Stimulated activated CD4-positive, alpha-beta T cell treated with anti-CD3 and anti-CD28 coated beads, Interleukin-2, amount 100 ng/mL, for 4 hours (primary cell): ENCODE measurements around the gene SMTN.
"Not testable (repeated sequence)": the region's sequence is repeated elsewhere in the genome, so short reads cannot be mapped to it uniquely, and the experiment has no call there.

ENCODE experiments used
- DNase-seq: peaks from one replicate; pipeline ENCODE4 v3.0.0-alpha.2; 2020; ENCODE audit warnings: low read depth

SMTN gene

GRCh38 chr22:31090217-31091085 is 9.3 kb downstream of the SMTN start:
- DNase-seq, result no peak

DNA sequence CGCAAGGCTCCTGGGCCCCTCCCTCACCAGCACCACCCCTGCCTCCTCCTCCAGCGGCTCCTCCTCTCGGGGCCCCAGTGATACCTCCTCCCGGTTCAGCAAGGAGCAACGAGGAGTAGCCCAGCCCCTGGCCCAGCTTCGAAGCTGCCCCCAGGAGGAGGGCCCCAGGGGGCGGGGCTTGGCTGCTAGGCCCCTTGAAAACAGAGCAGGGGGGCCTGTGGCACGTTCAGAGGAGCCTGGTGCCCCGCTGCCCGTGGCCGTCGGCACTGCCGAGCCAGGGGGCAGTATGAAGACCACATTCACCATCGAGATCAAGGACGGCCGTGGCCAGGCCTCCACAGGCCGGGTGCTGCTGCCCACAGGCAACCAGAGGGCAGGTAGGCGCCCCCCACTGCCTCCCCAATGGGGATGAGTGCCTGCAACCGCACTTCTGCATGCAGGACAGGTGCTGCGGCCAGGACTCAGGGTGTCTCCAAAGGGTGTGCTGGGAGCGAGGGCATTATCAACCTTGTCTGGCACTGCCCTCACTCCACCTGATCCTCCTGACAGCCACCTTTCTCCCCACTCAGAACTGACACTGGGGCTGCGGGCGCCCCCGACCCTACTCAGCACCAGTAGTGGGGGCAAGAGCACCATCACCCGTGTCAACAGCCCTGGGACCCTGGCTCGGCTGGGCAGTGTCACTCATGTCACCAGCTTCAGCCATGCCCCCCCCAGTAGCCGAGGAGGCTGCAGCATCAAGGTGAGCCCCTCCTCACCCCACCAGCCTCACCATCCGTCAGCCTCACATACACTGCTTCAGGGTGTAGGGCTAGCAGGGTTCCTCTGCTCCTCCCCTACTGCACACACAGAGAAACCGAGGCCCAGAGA is 10.2 kb downstream of the SMTN start:
- DNase-seq, result no peak

DNA sequence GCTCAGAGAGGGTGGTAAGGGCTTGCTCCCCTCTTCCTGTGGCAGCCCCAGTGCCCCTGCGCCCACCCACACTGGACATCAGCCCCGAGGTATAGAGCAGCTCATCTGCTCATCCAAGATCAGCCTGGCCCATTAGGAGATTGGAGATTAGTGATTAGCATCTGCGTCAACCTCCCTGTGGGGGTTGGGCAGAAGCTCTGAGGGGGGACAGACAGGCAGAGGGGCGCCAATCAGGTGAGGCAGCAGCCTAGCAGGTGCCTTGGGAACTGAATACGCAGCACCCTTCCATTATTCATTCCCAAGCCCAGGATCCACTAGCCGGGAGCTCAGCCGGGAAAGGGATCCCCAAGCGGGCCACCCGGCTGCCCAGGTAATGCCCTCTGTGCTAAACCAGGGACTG is 11.0 kb downstream of the SMTN start:
- no peak for DNase-seq

DNA sequence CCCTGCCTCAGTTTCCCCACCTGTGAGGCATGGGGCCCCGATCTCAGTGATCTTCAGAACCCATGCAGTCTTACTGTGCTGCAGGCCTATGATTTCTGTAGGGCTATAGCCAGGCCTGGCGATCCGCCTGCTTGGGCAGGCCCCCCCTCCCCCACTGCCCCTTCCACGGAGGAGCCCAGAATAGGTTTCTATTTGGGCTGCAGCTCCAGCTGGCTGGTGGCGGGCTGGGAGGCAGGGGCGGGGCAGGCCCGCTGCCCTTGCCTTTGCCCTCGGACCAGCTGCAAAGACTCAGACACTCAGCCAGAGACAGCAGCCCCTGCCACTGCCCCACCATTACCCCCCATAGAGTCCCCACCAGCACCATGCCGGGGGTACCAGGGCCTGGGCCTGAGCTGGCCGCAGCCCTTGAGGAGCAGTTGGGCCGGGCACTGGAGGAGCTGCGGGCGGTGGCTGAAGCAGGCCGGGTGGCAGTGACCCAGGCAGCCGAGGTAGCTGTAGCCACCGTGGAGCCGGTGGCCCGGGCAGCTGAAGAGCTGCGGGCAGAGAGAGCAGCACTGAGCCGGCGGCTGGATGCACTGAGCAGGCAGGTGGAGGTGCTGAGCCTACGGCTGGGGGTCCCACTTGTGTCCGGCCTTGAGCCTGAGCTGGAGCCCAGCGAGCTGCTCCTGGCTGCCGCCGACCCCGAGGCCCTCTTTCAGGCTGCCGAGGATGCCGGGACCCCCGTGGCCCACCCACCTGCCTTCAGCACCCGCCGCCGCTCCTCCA is 12.2 kb downstream of the SMTN start:
- DNase-seq, result no peak

- DNase-seq, result no peak
Measured at GRCh38 chr22:31094021-31094551, 13.0 kb downstream of the SMTN start.

- no peak for DNase-seq
Measured at GRCh38 chr22:31094741-31095140, 13.6 kb downstream of the SMTN start.

DNA sequence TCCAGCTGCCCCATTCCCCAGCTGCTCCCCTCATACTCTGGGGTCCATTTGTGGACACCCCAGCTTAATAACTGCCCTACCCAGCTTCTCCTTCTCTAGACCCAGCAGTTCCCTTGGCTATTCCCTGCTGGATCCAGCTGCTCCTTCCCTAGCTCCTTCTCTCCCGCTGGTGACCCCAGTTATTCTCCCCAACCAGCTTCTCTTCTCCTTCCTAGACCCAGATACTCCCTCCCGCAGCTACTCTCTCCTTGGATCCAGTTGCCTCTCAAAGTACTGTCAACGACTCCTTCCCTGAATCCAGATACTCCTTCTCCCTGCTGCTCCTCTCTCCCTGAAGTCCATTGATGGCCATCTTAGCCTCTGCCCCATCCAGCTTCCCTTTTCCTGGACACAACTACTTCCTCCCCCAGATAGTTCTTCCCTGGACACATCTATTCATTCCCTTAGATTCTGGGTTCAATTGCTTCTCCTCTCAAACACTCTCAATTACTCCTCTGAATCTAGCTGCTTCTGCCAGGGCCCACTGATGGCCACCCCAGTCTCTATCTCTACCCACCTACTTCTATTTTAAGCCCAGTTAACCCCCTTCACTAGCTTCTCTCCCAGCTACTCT is 14.6 kb downstream of the SMTN start:
- DNase-seq, result no peak

DNA sequence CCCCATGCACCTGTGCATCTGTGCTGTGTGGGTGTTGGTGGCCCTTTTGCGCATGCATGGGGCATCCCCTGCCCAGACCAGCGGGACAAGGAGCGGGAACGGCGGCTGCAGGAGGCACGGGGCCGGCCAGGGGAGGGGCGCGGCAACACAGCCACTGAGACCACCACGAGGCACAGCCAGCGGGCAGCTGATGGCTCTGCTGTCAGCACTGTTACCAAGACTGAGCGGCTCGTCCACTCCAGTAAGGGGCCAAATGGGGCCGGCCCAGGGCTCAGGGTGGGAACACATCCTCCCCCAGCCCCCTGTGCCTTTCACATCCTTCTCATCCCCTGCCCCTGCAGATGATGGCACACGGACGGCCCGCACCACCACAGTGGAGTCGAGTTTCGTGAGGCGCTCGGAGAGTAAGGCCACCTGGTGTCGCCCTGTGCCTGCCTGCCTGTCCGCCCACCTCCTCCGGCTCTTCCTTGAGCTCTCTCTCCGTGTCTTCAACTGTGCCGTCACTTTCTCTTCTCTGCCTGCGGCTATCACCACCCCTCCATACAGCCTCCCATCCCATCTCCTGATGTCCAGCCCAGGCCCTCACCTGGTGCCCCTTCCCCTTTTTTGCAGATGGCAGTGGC is 15.7 kb downstream of the SMTN start:
- DNase-seq, result no peak

- DNase-seq, result not testable (repeated sequence)
Measured at GRCh38 chr22:31097539-31097938, 16.4 kb downstream of the SMTN start.

DNA sequence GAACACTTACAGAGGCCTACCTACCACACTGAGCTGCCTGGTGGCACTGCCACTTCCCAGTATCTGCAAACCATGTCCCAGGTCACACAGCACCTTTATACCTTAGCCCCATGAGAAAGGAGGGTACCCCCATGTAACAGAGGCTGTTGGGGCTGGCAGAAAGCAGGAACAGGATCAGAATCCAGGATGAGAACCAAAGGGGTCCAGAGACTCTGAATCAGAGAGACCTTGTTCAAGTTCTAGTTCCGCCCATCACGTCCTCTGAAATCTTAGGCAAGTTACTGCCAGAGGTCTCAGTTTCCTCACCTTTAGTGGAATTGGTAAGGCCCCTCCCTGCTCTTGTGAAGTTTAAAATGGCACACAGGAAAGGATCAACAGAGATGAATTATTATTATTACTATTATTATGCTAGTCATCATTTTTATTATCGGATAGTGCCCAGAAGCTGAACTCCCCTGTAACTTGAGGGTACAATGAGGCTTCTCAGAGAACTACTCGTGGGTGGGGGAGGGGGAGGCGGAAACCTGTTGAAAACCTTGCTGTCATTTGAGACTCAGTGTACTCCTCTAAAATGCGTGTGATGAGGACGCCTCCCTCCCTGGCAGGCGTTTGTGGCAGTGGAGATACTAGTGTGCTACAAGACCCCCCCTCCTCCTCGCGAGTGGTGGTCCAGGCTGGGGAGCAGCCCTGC is 17.0 kb downstream of the SMTN start:
- DNase-seq, result no peak

GRCh38 chr22:31098632-31099110 is 17.6 kb downstream of the SMTN start:
- no peak for DNase-seq

DNA sequence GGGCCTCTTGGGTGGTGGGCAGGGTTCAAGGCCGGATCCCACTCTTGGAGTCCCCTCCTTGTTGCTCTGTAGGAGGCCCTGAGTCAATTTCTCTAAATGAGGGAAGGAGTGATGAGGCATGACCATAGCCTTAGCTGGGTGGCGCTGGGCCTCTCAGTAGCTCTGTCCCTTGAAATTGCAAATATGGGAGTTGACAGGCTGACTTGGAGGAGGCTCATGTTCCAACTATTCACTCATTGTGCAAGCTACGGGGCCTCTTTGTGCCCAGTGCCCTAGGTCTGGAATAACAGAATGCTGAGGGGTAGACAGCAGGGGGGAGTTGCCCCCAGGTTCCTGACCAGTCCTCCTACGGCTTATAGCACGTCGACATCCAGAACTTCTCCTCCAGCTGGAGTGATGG is 18.3 kb downstream of the SMTN start:
- DNase-seq, result no peak

- DNase-seq, result no peak
Measured at GRCh38 chr22:31099841-31100761, 19.0 kb downstream of the SMTN start.

DNA sequence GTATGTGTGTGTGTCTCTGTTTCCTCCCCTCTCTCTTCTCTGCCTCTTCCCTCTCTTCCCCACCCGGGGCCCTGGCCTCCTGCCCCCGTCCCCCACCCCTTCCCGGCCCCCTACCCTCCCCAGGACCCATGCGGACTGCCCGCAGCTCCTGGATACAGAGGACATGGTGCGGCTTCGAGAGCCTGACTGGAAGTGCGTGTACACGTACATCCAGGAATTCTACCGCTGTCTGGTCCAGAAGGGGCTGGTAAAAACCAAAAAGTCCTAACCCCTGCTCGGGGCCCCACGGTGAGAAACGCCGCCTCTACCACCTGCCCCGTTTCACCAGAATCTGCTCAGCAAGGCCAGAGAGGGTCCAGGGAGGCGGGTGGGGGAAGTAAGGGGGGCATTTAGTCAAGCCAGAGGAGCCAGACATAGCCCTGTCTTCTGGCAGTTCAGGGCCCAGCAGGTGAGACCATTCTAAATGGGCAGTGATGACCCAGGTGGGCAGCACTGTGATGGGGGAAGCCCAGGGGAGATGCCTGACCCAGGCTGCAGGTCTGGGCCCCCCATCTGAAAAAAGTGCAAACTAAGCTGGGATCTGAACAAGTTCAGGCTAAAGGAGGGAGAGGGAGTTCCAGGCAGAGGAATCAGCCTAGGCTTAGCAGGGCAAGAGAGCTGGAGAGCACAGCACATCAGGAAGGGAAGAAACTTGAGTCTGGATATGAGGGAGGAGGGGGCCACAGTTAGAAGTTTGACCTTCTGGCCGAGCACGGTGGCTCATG is 19.8 kb downstream of the SMTN start:
- DNase-seq, result no peak

GRCh38 chr22:31102441-31103081 is 21.4 kb downstream of the SMTN start:
- no peak for DNase-seq

GRCh38 chr22:31103111-31103510 is 22.0 kb downstream of the SMTN start:
- DNase-seq, result no peak

GRCh38 chr22:31103899-31104694 is 23.0 kb downstream of the SMTN start:
- no peak for DNase-seq
